Mucosa of gallbladder (tissue), 1 donor: ENCODE results near the gene SLC5A10. TPM values are rescaled to one million over a fixed set of nuclear protein-coding genes. Genes with fewer than 3 reads are reported as not detected.
"Not testable (repeated sequence)": the region's sequence is repeated elsewhere in the genome, so short reads cannot be mapped to it uniquely, and the experiment has no call there.

ENCODE experiments used
- DNase-seq: peaks from one replicate; pipeline ENCODE4 v3.0.0-alpha.2; 2020; ENCODE audit warnings: low spot score
- total RNA-seq: library from RNA; stranded (reverse); gene quantifications from one replicate; pipeline ENCODE4 v1.2.1, GENCODE V29; 2021
- donor health status: DM: no; HTN: no; CAD: no.

SLC5A10 gene
- total RNA-seq, result not detected

- DNase-seq, result no peak
These were observed at the start of gene SLC5A10 for GRCh38 chr17:18951941-18952842. Gene SLC5A10, plus strand, starts transcription at chr17:18952165. Its CDS starts 41 bp downstream, at chr17:18952206.

- DNase-seq, result no peak
These were observed 47.5 kb upstream of the SLC5A10 start for GRCh38 chr17:18904482-18904881.

GRCh38 chr17:18905226-18905625 lies 46.7 kb upstream of the SLC5A10 start:
- no peak for DNase-seq

GRCh38 chr17:18910326-18910725 lies 41.6 kb upstream of the SLC5A10 start:
- no peak for DNase-seq

GRCh38 chr17:18910881-18911280 lies 41.1 kb upstream of the SLC5A10 start:
- no peak for DNase-seq

DNA sequence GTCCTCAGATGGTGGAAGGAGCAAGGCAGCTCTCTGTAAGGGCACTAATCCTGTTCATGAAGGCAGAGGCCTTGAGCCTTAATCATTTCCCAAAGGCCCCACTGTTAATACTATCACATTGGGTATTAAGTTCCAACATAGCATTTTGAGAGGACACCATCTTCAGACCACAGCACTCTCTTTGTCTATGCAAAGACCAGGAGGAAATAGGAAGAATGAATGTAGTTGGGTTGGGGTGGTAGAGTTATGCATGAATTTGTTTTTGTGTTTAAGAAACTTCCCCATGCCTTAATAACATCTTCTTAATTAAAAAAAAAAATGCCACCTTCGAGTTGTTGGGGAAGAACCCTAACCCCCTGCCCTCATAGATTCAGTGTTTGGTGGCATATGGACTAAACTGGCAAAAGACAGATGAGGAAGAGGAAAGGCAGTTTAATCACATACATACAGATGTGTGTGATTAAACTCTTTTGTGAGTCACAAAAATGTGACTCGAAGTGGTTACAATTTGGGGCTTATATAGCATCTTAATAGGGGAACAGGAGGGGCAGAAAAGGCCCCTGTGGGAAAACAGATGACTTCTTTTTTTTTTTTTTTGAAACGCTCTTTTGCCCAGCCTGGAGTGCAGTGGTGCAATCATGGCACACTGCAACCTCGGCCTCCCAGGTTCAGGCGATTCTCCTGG lies 35.0 kb upstream of the SLC5A10 start:
- no peak for DNase-seq

DNA sequence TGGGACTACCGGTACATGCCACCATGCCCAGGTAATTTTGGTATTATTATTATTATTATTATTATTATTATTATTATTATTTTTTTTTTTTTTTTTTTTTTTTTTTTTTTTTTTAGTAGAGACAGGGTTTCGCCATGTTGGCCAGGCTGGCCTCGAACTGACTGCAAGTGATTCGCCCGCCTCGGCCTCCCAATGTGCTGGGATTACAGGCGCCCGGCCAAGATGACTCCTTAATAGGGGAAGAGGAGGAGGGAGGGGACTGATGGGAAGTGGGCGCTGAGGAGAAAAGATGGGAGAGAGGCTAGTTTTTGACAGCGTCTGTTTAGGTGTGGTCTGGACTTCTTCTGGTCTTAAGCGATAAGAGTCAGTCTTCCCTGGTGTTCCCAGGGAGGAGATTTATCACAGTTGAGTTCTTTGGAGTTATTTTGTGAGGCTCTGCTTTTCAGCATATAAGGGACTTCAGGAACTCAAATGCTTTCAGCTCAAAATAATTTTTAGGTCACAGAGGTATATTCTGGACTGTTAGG lies 34.4 kb upstream of the SLC5A10 start:
- DNase-seq, result no peak

- DNase-seq, result peak; percentile 48
These were observed 32.0 kb upstream of the SLC5A10 start for GRCh38 chr17:18919963-18920362.

- DNase-seq, result no peak
These were observed 31.0 kb upstream of the SLC5A10 start for GRCh38 chr17:18920911-18921441.

GRCh38 chr17:18921485-18921884 lies 30.5 kb upstream of the SLC5A10 start:
- no peak for DNase-seq

- peak; percentile 35 for DNase-seq
These were observed 30.0 kb upstream of the SLC5A10 start for GRCh38 chr17:18921912-18922451.

DNA sequence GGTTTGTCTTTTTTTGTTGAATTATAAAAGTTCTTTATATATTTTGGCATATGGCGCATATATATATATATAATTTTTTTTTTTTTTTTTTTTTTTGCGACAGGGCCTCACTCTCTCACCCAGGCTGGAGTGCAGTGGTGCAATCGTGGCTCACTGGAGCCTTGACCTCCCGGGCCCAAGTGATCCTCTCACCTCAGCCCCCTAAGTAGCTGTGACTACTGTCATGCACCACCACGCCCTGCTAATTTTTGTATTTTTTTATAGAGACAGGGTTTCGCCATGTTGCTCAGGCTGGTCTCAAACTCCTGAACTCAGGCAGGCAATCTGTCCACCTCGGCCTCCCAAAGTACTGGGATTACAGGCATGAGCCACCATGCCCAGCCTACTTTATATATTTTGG lies 29.4 kb upstream of the SLC5A10 start:
- DNase-seq, result not testable (repeated sequence)

- no peak for DNase-seq
These were observed 26.8 kb upstream of the SLC5A10 start for GRCh38 chr17:18925187-18925586.

- no peak for DNase-seq
These were observed 23.3 kb upstream of the SLC5A10 start for GRCh38 chr17:18928628-18929125.

DNA sequence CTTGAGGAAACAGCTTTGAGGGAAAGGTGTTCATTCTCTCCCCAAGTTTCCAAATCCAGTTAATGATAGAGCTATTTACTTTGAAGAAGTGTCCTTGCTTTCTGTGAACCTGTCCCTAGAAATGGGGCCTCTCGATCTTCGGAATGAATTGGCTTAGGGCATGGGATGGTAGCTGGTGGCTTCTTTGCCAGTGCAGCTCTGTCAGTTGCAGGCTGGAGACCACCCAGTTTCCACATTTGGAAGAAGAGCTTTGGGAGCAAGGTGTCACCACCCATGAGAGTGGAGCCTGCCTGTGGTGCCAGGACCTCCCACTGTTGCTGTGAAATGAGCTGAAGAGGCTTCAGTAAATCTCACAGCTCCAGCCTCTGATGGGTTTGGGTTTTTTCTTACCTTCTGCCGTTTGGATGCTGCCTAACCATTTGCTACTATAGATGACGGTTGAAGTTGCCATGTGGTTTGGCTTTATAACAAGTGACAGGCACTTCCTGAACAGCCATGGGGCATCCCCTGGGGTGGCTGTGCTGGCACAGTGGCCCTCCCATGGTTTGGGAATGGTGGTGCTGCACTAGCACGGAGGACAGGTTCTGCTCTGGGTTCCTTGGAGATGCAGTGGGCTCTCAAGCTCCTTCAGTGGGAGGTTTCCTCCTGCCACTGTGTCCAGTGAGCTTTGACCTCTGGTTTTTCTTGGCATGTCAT lies 19.5 kb upstream of the SLC5A10 start:
- no peak for DNase-seq

DNA sequence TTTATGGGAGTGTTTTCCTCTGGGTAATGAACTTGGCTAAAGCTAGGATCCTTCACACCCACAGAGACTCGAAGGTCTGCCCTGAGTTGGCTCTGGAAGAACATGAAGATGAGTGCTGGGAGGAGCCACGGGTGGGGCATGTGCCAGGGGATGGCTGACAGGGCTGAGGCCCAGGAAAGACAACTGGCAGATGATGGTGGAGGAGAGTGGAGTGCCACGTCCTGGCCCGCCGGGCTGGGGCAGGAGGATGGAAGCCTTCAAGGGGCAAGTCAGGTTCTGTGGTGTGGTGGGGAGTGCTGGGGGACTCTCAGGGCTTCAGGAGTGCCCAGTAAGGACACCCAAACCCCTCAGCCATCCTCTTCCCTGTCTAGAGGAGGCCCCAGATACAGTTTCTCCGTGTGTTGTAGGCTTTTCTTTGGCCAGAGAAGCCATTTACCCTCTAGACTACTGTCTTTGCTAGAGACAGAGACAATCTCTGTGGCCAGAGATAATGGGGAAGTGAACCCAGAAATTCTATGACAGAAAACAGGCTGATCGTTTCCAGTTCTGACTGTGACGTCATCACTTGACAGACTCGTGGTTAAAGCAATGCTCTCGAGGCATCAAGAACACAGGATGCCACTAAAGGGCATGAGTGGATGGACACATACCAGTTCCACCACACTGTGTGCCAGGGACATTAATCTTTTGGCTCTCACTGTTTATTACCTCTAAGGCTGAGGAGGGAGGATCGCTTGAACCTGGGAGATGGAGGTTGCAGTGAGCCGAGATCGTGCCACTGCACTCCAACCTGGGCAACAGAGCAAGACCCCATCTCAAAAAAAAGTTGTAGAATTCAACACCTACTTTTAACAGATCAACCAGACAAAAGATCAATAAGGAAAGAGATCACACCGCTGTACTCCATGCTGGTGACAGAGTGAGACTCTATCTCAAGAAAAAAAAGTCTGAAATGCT lies 18.6 kb upstream of the SLC5A10 start:
- no peak for DNase-seq

- DNase-seq, result no peak
These were observed 13.8 kb upstream of the SLC5A10 start for GRCh38 chr17:18937981-18938691.

DNA sequence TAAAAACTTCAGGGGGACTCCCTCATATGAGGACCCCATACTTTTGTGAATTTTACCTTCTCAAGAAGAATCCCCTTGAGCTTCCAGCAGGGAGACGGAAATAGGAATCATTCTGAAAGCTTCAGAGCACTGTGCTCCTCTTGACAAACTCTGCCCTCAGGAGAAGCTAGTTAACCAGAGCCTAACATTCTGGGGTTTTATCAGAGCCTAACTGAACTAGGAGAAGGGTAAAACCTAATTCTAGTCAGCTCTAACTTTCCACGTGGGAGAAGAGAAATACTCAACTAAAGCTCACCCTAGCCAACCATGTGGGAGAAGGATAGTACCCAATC lies 13.3 kb upstream of the SLC5A10 start:
- no peak for DNase-seq

DNA sequence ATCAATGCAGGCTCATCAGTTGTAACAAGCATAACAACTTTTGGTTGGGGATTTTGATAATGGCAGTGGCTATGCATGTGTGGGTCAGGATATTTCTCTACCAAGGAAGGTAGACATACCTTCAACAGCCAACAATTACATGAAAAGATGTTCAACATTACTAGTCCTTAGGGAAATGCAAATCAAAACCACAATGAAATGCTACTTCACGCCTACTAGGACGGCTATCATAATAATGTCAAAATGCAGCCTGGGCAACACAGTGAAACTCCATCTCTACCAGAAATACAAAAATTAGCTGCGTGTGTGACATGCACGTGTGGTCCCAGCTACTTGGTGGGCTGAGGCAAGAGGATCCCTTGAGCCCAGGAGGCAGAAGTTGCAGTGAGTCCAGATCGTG lies 7.3 kb upstream of the SLC5A10 start:
- DNase-seq, result no peak

GRCh38 chr17:18946536-18946935 lies 5.4 kb upstream of the SLC5A10 start:
- DNase-seq, result no peak
